ENCODE data around the gene KCNQ1OT1. TPM values are rescaled to one million over a fixed set of nuclear protein-coding genes. Genes with fewer than 3 reads are reported as not detected.

Gene KCNQ1OT1
- total RNA-seq, 2 donors from 2014 or later = 0.24 to 0.64 TPM

GRCh38 chr11:2584812-2585565 is 114.8 kb downstream of the KCNQ1OT1 start:
- no peak for ATAC-seq (replicated peaks)
- no peaks in the 10 kb centered on the region for H3K4me1 Mint-ChIP-seq
- no peak overlapping the region for H3K4me3 Mint-ChIP-seq
- H3K27ac Mint-ChIP-seq = no peak overlapping the region
- no peaks in the 10 kb centered on the region for H3K36me3 Mint-ChIP-seq (ENCODE audit: low read depth)
- H3K27me3 Mint-ChIP-seq = no peaks in the 10 kb centered on the region
- H3K9me3 Mint-ChIP-seq = no peaks in the 10 kb centered on the region

- H3K27ac Mint-ChIP-seq = no peak overlapping the region
- no peaks in the 10 kb centered on the region for H3K36me3 Mint-ChIP-seq (ENCODE audit: low read depth)
- ATAC-seq (replicated peaks) = no peak
- no peaks in the 10 kb centered on the region for H3K9me3 Mint-ChIP-seq
- H3K4me1 Mint-ChIP-seq = no peaks in the 10 kb centered on the region
- no peak overlapping the region for H3K4me3 Mint-ChIP-seq
- H3K27me3 Mint-ChIP-seq = no peaks in the 10 kb centered on the region
These were observed 115.4 kb downstream of the KCNQ1OT1 start for GRCh38 chr11:2584434-2584811.

- H3K4me1 Mint-ChIP-seq = no peaks in the 10 kb centered on the region
- no peak for ATAC-seq (replicated peaks)
- no peak overlapping the region for H3K4me3 Mint-ChIP-seq
- no peak overlapping the region for H3K27ac Mint-ChIP-seq
- no peaks in the 10 kb centered on the region for H3K27me3 Mint-ChIP-seq
- H3K9me3 Mint-ChIP-seq = no peaks in the 10 kb centered on the region
- H3K36me3 Mint-ChIP-seq (ENCODE audit: low read depth) = no peaks in the 10 kb centered on the region
These were observed 116.2 kb downstream of the KCNQ1OT1 start for GRCh38 chr11:2583605-2583958.

GRCh38 chr11:2582946-2583604 is 116.7 kb downstream of the KCNQ1OT1 start:
- no peaks in the 10 kb centered on the region for H3K4me1 Mint-ChIP-seq
- H3K36me3 Mint-ChIP-seq (ENCODE audit: low read depth) = no peaks in the 10 kb centered on the region
- no peak overlapping the region for H3K27ac Mint-ChIP-seq
- ATAC-seq (replicated peaks) = no peak
- H3K27me3 Mint-ChIP-seq = no peaks in the 10 kb centered on the region
- no peak overlapping the region for H3K4me3 Mint-ChIP-seq
- no peaks in the 10 kb centered on the region for H3K9me3 Mint-ChIP-seq

- Mint-ChIP-seq H3K9me3 (no peaks in the 10 kb centered on the region), H3K27ac (no peak overlapping the region), H3K4me1 (no peaks in the 10 kb centered on the region), H3K4me3 (no peak overlapping the region), H3K36me3 (ENCODE audit: low read depth) (no peaks in the 10 kb centered on the region), H3K27me3 (no peaks in the 10 kb centered on the region)
- ATAC-seq (replicated peaks) = no peak
These were observed 117.3 kb downstream of the KCNQ1OT1 start for GRCh38 chr11:2582351-2582945.

- Mint-ChIP-seq H3K4me1 (no peaks in the 10 kb centered on the region), H3K36me3 (ENCODE audit: low read depth) (no peaks in the 10 kb centered on the region), H3K4me3 (no peak overlapping the region), H3K27ac (no peak overlapping the region), H3K27me3 (no peaks in the 10 kb centered on the region), H3K9me3 (no peaks in the 10 kb centered on the region)
- no peak for ATAC-seq (replicated peaks)
These were observed 117.9 kb downstream of the KCNQ1OT1 start for GRCh38 chr11:2581931-2582350.

- Mint-ChIP-seq H3K36me3 (ENCODE audit: low read depth) (no peaks in the 10 kb centered on the region), H3K27me3 (no peaks in the 10 kb centered on the region), H3K27ac (no peak overlapping the region), H3K4me3 (no peak overlapping the region), H3K9me3 (no peaks in the 10 kb centered on the region), H3K4me1 (no peaks in the 10 kb centered on the region)
- ATAC-seq (replicated peaks) = no peak
These were observed 118.5 kb downstream of the KCNQ1OT1 start for GRCh38 chr11:2581151-2581930.

GRCh38 chr11:2580571-2581001 is 119.2 kb downstream of the KCNQ1OT1 start:
- no peaks in the 10 kb centered on the region for H3K36me3 Mint-ChIP-seq (ENCODE audit: low read depth)
- no peaks in the 10 kb centered on the region for H3K9me3 Mint-ChIP-seq
- H3K27ac Mint-ChIP-seq = no peak overlapping the region
- ATAC-seq (replicated peaks) = no peak
- H3K27me3 Mint-ChIP-seq = no peaks in the 10 kb centered on the region
- no peaks in the 10 kb centered on the region for H3K4me1 Mint-ChIP-seq
- no peak overlapping the region for H3K4me3 Mint-ChIP-seq

GRCh38 chr11:2580061-2580421 is 119.8 kb downstream of the KCNQ1OT1 start:
- H3K4me1 Mint-ChIP-seq = no peaks in the 10 kb centered on the region
- H3K27ac Mint-ChIP-seq = no peak overlapping the region
- no peaks in the 10 kb centered on the region for H3K27me3 Mint-ChIP-seq
- no peaks in the 10 kb centered on the region for H3K36me3 Mint-ChIP-seq (ENCODE audit: low read depth)
- ATAC-seq (replicated peaks) = no peak
- no peak overlapping the region for H3K4me3 Mint-ChIP-seq
- no peaks in the 10 kb centered on the region for H3K9me3 Mint-ChIP-seq

- H3K36me3 Mint-ChIP-seq (ENCODE audit: low read depth) = no peaks in the 10 kb centered on the region
- no peaks in the 10 kb centered on the region for H3K9me3 Mint-ChIP-seq
- no peak for ATAC-seq (replicated peaks)
- no peaks in the 10 kb centered on the region for H3K27me3 Mint-ChIP-seq
- H3K4me3 Mint-ChIP-seq = no peak overlapping the region
- no peaks in the 10 kb centered on the region for H3K4me1 Mint-ChIP-seq
- H3K27ac Mint-ChIP-seq = no peak overlapping the region
These were observed 120.3 kb downstream of the KCNQ1OT1 start for GRCh38 chr11:2579315-2580060.

GRCh38 chr11:2578929-2579270 is 120.9 kb downstream of the KCNQ1OT1 start:
- no peaks in the 10 kb centered on the region for H3K27me3 Mint-ChIP-seq
- no peak overlapping the region for H3K27ac Mint-ChIP-seq
- H3K9me3 Mint-ChIP-seq = no peaks in the 10 kb centered on the region
- no peak for ATAC-seq (replicated peaks)
- no peak overlapping the region for H3K4me3 Mint-ChIP-seq
- no peaks in the 10 kb centered on the region for H3K36me3 Mint-ChIP-seq (ENCODE audit: low read depth)
- no peaks in the 10 kb centered on the region for H3K4me1 Mint-ChIP-seq

GRCh38 chr11:2577991-2578928 is 121.5 kb downstream of the KCNQ1OT1 start:
- ATAC-seq (replicated peaks) = no peak
- no peaks in the 10 kb centered on the region for H3K27me3 Mint-ChIP-seq
- H3K9me3 Mint-ChIP-seq = no peaks in the 10 kb centered on the region
- H3K27ac Mint-ChIP-seq = no peak overlapping the region
- H3K36me3 Mint-ChIP-seq (ENCODE audit: low read depth) = no peaks in the 10 kb centered on the region
- H3K4me1 Mint-ChIP-seq = no peaks in the 10 kb centered on the region
- H3K4me3 Mint-ChIP-seq = no peak overlapping the region
